ENCODE results near the gene TBC1D25.

GRCh38 chrX:48601741-48602394 lies 62.4 kb downstream of the TBC1D25 start:
- no peak for TF ChIP-seq POLR2AphosphoS5 (IDR thresholded peaks at IDR 0.05; ENCODE audit: low read depth)
- no peak for TF ChIP-seq CREB1 (CRISPR knock-in tag; IDR thresholded peaks at IDR 0.05; ENCODE audit: low read depth)
- no peak for TF ChIP-seq EZH2 (IDR thresholded peaks at IDR 0.05; ENCODE audit: low read depth, unreplicated experiment)

Measured in GM23338 (cell line).